A549 (cell line): ENCODE data around the gene MEGF6.

Experiments
- BHLHE40 ChIP-seq: IDR thresholded peaks from 2 replicates; pipeline ENCODE4 v1.6.1; 2012; ENCODE audit warnings: low read depth, low read length, inconsistent platforms
- CBX2 ChIP-seq: fragments of 200-600 bp; sonication (generic); IDR thresholded peaks from 2 replicates; pipeline ENCODE4 v1.6.1; 2016; ENCODE audit warnings: low read depth, mild to moderate bottlenecking, borderline replicate concordance
- HDAC2 ChIP-seq: fragments of 200-600 bp; sonication (generic); IDR thresholded peaks from 2 replicates; pipeline ENCODE4 v1.6.1; 2016
- JUN ChIP-seq, 2 experiments: fragments of >200 bp; sonication (Bioruptor Twin); formaldehyde crosslinking; IDR thresholded peaks; 2 replicates in 1 of 2; 3 replicates in 1 of 2; pipeline ENCODE4 v1.6.1; 2016 to 2017
- NFE2L2 ChIP-seq: fragments of 150-350 bp; conservative IDR thresholded peaks from 2 replicates; pipeline ENCODE4 v1.6.1; 2014; ENCODE audit warnings: low read length
- POLR2A ChIP-seq: IDR thresholded peaks from 2 replicates; pipeline ENCODE4 v1.6.1; 2012; ENCODE audit warnings: mild to moderate bottlenecking, low read length
- RCOR1 ChIP-seq: fragments of 150-350 bp; IDR thresholded peaks from 2 replicates; pipeline ENCODE4 v1.6.1; 2014; ENCODE audit warnings: antibody characterized with exemption, low read length, low read depth
- RFX5 ChIP-seq: fragments of 450-650 bp; IDR thresholded peaks from 2 replicates; pipeline ENCODE4 v1.7.1; 2014; ENCODE audit warnings: antibody characterized with exemption, mild to moderate bottlenecking, moderate library complexity
- SREBF2 ChIP-seq: fragments of 450-650 bp; IDR thresholded peaks from 2 replicates; pipeline ENCODE4 v1.6.1; 2014; ENCODE audit warnings: mild to moderate bottlenecking, moderate library complexity
- TF ChIP-seq, protein P1 (sequence below): fragments of >200 bp; sonication (Bioruptor Twin); formaldehyde crosslinking; IDR thresholded peaks from 3 replicates; pipeline ENCODE4 v1.5.1; 2016

- TF ChIP-seq, protein P1, sequence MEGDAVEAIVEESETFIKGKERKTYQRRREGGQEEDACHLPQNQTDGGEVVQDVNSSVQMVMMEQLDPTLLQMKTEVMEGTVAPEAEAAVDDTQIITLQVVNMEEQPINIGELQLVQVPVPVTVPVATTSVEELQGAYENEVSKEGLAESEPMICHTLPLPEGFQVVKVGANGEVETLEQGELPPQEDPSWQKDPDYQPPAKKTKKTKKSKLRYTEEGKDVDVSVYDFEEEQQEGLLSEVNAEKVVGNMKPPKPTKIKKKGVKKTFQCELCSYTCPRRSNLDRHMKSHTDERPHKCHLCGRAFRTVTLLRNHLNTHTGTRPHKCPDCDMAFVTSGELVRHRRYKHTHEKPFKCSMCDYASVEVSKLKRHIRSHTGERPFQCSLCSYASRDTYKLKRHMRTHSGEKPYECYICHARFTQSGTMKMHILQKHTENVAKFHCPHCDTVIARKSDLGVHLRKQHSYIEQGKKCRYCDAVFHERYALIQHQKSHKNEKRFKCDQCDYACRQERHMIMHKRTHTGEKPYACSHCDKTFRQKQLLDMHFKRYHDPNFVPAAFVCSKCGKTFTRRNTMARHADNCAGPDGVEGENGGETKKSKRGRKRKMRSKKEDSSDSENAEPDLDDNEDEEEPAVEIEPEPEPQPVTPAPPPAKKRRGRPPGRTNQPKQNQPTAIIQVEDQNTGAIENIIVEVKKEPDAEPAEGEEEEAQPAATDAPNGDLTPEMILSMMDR = no peak
- TF ChIP-seq BHLHE40 (no peak), CBX2 (no peak), RCOR1 (no peak), SREBF2 (no peak), NFE2L2 (no peak), RFX5 (no peak), JUN (IDR thresholded peaks at IDR 0.05) (no peak), POLR2A (no peak), HDAC2 (no peak)
These were observed 7.5 kb downstream of the MEGF6 start for GRCh38 chr1:3603571-3604467.
